OCI-LY1 (cell line): ENCODE results near the gene OR5AL1.

Experiments used
- H2AFZ ChIP-seq: fragments of 200-600 bp; sonication (generic), shearing (Covaris generic); 2 replicates; pipeline ENCODE4 v1.6.0; 2014; ENCODE audit warnings: antibody characterized with exemption, mild to moderate bottlenecking, low read length
- H3F3A ChIP-seq: fragments of 200-600 bp; sonication (generic), shearing (Covaris generic); 2 replicates; pipeline ENCODE4 v1.6.0; 2014; ENCODE audit warnings: mild to moderate bottlenecking, antibody characterized with exemption, low read length, moderate library complexity; ENCODE audit not compliant: insufficient read depth
- H3K27ac ChIP-seq: fragments of 200-600 bp; sonication (generic); 2 replicates; pipeline ENCODE4 v1.5.1; 2014; ENCODE audit warnings: low read length, mixed run types, mild to moderate bottlenecking, low read depth; ENCODE audit not compliant: poor library complexity, severe bottlenecking
- H3K27me3 ChIP-seq: fragments of 200-600 bp; sonication (generic); 2 replicates; pipeline ENCODE4 v1.6.0; 2014; ENCODE audit warnings: antibody characterized with exemption, mild to moderate bottlenecking, low read length, moderate library complexity; ENCODE audit not compliant: insufficient read depth
- H3K36me3 ChIP-seq: fragments of 200-600 bp; sonication (generic); 2 replicates; pipeline ENCODE4 v1.6.1; 2014; ENCODE audit warnings: mild to moderate bottlenecking, antibody characterized with exemption, low read length, moderate library complexity, mixed read lengths; ENCODE audit not compliant: insufficient read depth
- H3K4me1 ChIP-seq: fragments of 200-600 bp; sonication (generic); 2 replicates; pipeline ENCODE4 v1.5.1; 2014; ENCODE audit warnings: mild to moderate bottlenecking, low read length, moderate library complexity; ENCODE audit not compliant: insufficient read depth, severe bottlenecking
- H3K4me2 ChIP-seq: fragments of 200-600 bp; sonication (generic), shearing (Covaris generic); 2 replicates; pipeline ENCODE4 v1.6.1; 2014; ENCODE audit warnings: low read length
- H3K4me3 ChIP-seq: fragments of 200-600 bp; sonication (generic); 2 replicates; pipeline ENCODE4 v1.5.1; 2014; ENCODE audit warnings: low read length, low read depth, mild to moderate bottlenecking, mixed read lengths; ENCODE audit not compliant: poor library complexity, severe bottlenecking
- H3K79me2 ChIP-seq: fragments of 200-600 bp; shearing (Covaris generic); 2 replicates; pipeline ENCODE4 v1.6.1; 2016; ENCODE audit warnings: mixed run types, low read length, mixed read lengths; ENCODE audit not compliant: insufficient read depth
- H3K9ac ChIP-seq: fragments of 200-600 bp; sonication (generic), shearing (Covaris generic); 2 replicates; pipeline ENCODE4 v1.6.1; 2014; ENCODE audit warnings: mild to moderate bottlenecking, low read length, mixed read lengths
- H3K9me2 ChIP-seq: fragments of 200-600 bp; sonication (generic), shearing (Covaris generic); 2 replicates; pipeline ENCODE4 v1.6.1; 2014; ENCODE audit warnings: low read depth, mild to moderate bottlenecking, low read length, mixed read lengths
- H3K9me3 ChIP-seq: fragments of 200-600 bp; shearing (Covaris generic); 2 replicates; pipeline ENCODE4 v1.6.1; 2014; ENCODE audit warnings: low read length, mixed read lengths
- H4K20me1 ChIP-seq: fragments of 200-600 bp; sonication (generic), shearing (Covaris generic); 2 replicates; pipeline ENCODE4 v1.6.0; 2016; ENCODE audit warnings: mild to moderate bottlenecking, low read length; ENCODE audit not compliant: insufficient read depth
- EZH2 ChIP-seq: fragments of 200-600 bp; sonication (generic), shearing (Covaris generic); IDR thresholded peaks from 2 replicates; pipeline ENCODE4 v1.8.0; 2017; ENCODE audit warnings: borderline replicate concordance, mixed run types, mild to moderate bottlenecking, antibody characterized with exemption, low read length, moderate library complexity, mixed read lengths
- TF ChIP-seq, protein P1 (sequence below): fragments of 200-600 bp; sonication (generic), shearing (Covaris generic); IDR thresholded peaks from 2 replicates; pipeline ENCODE4 v1.5.1; 2017; ENCODE audit warnings: mild to moderate bottlenecking, antibody characterized with exemption, low read length, moderate library complexity, mixed read lengths

OR5AL1 gene

DNA sequence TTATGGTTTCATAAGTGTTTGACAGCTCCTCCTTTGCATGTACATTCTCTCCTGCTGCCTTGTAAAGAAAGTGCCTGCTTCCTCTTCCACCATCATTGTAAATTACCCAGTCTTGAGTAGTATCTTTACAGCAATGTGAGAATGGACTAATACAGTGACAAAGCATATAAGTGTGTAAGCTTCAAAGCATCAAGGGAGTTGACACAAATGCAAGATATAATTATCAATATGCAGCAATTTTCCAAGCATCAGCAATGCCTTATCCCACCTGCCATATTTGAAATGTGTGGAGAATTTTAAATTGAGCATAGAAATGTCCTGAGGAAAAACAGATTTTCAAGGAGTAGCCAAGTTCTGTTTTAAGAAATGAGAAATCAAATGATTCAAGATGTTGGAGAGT, 1.7 kb upstream of the OR5AL1 start:
- H3K27ac ChIP-seq = no peak overlapping the region
- H3K36me3 ChIP-seq = no peaks in the 10 kb centered on the region
- H3K9me2 ChIP-seq = no peaks in the 10 kb centered on the region
- H3K9me3 ChIP-seq = no peaks in the 10 kb centered on the region
- no peak overlapping the region for H3K4me3 ChIP-seq
- H3K27me3 ChIP-seq = no peaks in the 10 kb centered on the region
- no peak overlapping the region for H3K4me2 ChIP-seq
- no peaks in the 10 kb centered on the region for H4K20me1 ChIP-seq
- no peaks in the 10 kb centered on the region for H3F3A ChIP-seq
- no peak overlapping the region for H3K9ac ChIP-seq
- TF ChIP-seq, protein P1, sequence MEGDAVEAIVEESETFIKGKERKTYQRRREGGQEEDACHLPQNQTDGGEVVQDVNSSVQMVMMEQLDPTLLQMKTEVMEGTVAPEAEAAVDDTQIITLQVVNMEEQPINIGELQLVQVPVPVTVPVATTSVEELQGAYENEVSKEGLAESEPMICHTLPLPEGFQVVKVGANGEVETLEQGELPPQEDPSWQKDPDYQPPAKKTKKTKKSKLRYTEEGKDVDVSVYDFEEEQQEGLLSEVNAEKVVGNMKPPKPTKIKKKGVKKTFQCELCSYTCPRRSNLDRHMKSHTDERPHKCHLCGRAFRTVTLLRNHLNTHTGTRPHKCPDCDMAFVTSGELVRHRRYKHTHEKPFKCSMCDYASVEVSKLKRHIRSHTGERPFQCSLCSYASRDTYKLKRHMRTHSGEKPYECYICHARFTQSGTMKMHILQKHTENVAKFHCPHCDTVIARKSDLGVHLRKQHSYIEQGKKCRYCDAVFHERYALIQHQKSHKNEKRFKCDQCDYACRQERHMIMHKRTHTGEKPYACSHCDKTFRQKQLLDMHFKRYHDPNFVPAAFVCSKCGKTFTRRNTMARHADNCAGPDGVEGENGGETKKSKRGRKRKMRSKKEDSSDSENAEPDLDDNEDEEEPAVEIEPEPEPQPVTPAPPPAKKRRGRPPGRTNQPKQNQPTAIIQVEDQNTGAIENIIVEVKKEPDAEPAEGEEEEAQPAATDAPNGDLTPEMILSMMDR = no peak
- no peak for TF ChIP-seq EZH2
- H2AFZ ChIP-seq = no peak overlapping the region
- H3K79me2 ChIP-seq = no peaks in the 10 kb centered on the region
- H3K4me1 ChIP-seq = no peaks in the 10 kb centered on the region

DNA sequence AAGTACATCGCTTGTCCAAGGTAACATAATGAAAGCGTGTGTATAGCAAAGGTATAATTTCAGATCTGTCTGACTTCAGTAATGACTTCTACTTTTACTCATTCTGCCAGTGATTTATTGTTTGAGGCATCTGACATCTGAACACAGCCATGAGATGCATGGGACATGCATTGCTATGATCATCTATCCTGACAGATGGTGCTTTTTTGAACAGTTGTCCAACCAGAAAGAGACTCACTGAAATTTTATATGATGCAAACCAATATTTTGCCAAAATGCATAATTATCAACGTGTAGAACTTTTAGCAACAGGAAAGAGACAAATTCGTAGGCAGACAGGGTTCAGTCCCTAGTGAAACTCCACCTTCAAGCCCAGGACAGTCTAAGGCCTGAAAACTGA, 41.0 kb downstream of the OR5AL1 start:
- no peaks in the 10 kb centered on the region for H3F3A ChIP-seq

DNA sequence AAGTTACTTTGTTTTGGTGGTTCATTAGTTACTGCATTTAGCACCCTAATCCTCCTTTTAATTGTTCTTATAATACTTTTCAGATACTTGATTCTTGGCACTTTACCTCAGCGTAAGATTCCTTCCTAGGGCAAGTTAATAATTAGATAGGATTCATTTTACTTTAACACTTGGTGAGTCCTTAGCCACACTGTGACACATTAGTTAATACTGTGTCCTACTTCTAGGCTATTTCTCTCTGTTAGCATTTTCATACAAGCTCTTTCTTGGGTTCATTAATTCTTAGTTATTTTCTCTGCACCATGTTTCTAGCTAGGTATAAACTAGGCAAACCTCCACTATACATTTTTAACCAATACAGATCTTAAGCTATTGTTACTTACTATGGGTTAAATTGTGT, 44.6 kb downstream of the OR5AL1 start:
- no peak overlapping the region for H3K4me2 ChIP-seq
- no peaks in the 10 kb centered on the region for H4K20me1 ChIP-seq
- H3K9me2 ChIP-seq = no peaks in the 10 kb centered on the region
- H3K27me3 ChIP-seq = no peaks in the 10 kb centered on the region
- no peak overlapping the region for H2AFZ ChIP-seq
- H3K79me2 ChIP-seq = no peaks in the 10 kb centered on the region
- no peaks in the 10 kb centered on the region for H3F3A ChIP-seq
- H3K4me1 ChIP-seq = no peaks in the 10 kb centered on the region
- no peaks in the 10 kb centered on the region for H3K9me3 ChIP-seq
- H3K4me3 ChIP-seq = no peak overlapping the region
- H3K27ac ChIP-seq = no peak overlapping the region
- no peaks in the 10 kb centered on the region for H3K36me3 ChIP-seq
- TF ChIP-seq, protein P1 = no peak
- no peak for TF ChIP-seq EZH2
- H3K9ac ChIP-seq = no peak overlapping the region

More for the DNA sequence above, 41.0 kb downstream of the OR5AL1 start:
- Histone ChIP-seq H3K27ac (no peak overlapping the region), H3K36me3 (no peaks in the 10 kb centered on the region), H3K9me3 (no peaks in the 10 kb centered on the region), H3K27me3 (no peaks in the 10 kb centered on the region), H3K9ac (no peak overlapping the region), H3K4me1 (no peaks in the 10 kb centered on the region), H3K9me2 (no peaks in the 10 kb centered on the region), H4K20me1 (no peaks in the 10 kb centered on the region), H3K79me2 (no peaks in the 10 kb centered on the region), H2AFZ (no peak overlapping the region), H3K4me3 (no peak overlapping the region), H3K4me2 (no peak overlapping the region)
- TF ChIP-seq, protein P1 = no peak
- no peak for TF ChIP-seq EZH2
